HG03095 (cell line): ENCODE data around the gene PPIF.

Experiments
- ATAC-seq: cut with Tn5 transposase; IDR thresholded peaks from one replicate; pipeline ENCODE4 v1.9.1; 2021; ENCODE audit warnings: moderate library complexity; ENCODE audit not compliant: unreplicated experiment

Gene PPIF

DNA sequence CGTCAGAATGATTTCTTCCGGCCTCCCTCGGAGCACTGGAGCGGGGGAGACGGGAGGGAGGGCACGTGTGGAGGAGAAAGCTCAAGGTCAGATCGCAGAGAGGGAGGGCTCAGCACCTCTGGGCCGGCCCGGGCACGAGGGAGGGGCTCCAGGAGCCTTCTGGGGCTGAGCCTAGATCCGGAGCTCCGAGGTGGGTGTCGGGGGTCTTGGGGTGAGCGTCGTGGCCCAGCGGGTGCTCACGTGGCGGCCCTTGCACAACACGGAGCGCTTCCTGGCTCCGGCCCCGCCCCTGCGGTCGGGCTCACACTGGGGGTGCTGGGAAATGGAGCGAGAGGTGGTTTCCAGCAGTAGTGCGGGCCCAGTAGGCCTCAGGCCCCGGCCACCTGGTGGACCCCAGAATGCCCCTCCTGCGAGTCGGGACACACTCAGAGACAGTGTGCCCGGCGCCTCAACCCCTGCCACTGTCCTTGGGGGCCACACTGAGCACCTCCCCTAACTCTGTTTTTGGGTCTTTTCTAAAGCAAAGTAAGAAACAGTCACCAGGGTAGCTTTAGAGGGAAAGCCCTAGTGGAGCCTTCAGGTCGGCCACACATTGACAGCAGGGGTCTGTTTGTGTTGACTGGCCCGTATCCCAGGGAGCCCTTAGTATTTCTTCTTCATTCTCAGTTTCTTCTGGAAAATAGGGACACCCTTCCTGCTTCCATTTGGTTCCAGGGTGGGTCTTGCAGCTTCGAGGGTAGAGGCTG, 798 bp downstream of the PPIF start:
- peak; percentile 83 for ATAC-seq

- no peak for ATAC-seq
Measured at GRCh38 chr10:79348640-79348988, 1.3 kb downstream of the PPIF start.

DNA sequence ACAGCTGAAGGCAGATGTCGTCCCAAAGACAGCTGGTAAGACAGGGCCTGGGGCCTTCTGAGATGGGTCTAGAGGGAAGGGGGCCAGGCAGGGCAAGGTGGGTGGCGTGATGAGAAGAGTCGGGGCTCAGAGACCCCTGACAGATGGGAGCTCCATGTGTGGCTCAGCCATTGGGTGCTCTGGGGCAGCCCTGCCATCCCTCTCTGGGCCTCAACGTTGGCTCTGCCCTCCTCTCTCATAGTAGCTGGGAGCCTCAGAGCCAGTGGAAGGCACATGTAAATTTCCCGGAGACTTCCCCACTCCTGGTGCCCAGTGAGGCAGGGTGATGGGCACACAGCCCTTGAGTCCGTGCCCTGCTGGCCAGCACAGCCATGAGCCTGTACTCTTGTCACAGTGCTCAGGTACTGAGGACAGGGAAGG, 1.8 kb downstream of the PPIF start:
- no peak for ATAC-seq

- ATAC-seq, result no peak
Measured at GRCh38 chr10:79349766-79350406, 2.6 kb downstream of the PPIF start.

- no peak for ATAC-seq
Measured at GRCh38 chr10:79350407-79351154, 3.3 kb downstream of the PPIF start.

GRCh38 chr10:79351332-79351731, 4.1 kb downstream of the PPIF start:
- no peak for ATAC-seq

DNA sequence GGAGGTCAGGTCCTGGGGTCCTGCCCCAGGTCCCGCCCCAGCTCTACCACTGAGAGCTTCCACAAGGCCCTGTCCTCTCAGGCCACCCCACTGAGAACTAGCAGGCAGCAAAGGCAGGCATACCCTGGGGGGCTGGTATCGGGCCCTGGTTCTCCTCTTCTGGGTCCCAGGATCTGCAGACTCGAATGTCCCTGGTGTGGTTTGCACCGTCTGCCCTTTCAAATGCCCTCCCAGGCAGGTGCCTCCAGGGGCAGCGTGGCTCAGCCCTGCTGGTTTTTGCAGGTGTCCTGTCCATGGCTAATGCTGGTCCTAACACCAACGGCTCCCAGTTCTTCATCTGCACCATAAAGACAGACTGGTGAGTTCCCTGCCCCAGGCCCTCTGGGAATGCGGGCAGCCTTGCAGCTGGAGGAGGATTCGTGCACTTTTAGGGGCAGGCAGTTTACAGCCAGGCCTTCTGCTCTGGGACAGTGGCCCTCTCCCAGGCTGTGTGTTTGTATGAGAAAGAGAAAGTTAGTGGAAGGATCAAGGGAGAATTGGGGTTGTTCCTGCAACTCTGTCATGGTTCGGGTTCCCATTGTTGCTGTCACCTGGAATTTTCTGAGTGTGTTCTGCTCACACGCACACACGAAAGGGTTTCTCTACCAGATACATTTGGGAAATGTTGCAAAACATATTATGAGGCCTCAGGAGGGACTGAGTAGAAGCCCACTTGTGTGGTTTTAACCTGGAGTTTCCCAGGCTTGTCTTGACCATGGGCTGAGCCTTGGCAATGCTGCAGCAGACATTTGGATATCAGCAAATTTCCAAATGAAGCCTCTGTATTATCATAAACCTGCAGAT, 5.0 kb downstream of the PPIF start:
- ATAC-seq, result no peak

GRCh38 chr10:79353000-79353406, 5.7 kb downstream of the PPIF start:
- ATAC-seq, result no peak

- ATAC-seq, result no peak
Measured at GRCh38 chr10:79353726-79354125, 6.5 kb downstream of the PPIF start.

GRCh38 chr10:79354141-79354540, 6.9 kb downstream of the PPIF start:
- no peak for ATAC-seq

DNA sequence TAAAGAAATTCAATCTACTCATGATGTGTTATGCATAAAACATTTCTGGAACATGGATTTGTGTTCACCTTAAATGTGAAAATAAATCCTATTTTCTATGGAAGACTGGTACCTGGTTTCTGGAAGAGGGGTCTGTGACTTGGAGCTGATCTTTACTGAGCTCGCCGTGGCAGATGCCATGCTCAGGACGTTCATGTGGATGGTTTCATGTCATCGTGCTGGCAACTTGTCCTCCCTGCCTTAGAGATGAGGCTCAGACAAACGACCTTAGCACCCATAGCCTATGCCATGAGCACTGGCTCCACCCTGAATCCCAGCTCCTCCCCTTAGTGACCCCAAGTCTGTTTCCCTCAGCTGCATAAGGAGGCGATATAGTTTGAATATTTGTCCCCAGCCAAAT, 7.3 kb downstream of the PPIF start:
- ATAC-seq, result no peak

GRCh38 chr10:79355420-79356017, 8.2 kb downstream of the PPIF start:
- no peak for ATAC-seq

DNA sequence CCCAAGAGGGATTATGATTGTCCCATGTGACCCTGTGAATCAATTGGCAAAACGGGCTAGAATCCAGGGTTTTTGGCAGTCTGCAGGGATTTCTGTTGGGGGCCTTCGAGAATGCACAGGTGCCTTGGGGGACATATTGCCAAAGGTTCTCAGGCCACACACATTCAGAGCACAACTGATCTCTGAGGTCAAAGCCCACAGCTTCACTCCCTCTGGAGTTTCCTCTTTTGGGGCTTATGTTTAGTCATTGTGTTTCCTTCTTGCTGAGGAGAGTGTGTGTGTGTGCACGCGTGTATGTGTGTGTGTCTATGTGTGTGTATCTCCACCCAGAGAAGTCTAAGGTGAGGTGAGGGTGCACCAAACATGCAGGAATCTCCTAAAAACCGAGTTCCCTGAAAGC, 8.8 kb downstream of the PPIF start:
- ATAC-seq, result no peak

DNA sequence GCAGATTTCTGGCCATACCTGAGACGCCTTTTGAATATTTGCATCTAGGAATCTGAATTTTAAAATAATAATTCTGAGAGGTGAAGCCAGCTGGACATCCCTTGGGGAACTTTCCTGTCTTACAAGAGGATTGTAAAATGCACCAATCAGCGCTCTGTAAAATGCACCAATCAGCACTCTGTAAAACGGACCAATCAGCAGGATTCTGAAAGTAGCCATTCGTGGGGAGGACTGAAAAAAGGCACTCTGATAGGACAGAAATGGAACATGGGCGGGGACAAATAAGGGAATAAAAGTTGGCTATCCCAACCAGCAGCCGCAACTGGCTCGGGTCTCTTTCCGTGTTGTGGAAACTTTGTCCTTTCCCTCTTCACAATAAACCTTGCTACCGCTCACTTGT, 9.9 kb downstream of the PPIF start:
- ATAC-seq, result no peak

GRCh38 chr10:79358811-79359210, 11.5 kb downstream of the PPIF start:
- peak; percentile 45 for ATAC-seq

GRCh38 chr10:79359816-79360498, 12.7 kb downstream of the PPIF start:
- ATAC-seq, result no peak

DNA sequence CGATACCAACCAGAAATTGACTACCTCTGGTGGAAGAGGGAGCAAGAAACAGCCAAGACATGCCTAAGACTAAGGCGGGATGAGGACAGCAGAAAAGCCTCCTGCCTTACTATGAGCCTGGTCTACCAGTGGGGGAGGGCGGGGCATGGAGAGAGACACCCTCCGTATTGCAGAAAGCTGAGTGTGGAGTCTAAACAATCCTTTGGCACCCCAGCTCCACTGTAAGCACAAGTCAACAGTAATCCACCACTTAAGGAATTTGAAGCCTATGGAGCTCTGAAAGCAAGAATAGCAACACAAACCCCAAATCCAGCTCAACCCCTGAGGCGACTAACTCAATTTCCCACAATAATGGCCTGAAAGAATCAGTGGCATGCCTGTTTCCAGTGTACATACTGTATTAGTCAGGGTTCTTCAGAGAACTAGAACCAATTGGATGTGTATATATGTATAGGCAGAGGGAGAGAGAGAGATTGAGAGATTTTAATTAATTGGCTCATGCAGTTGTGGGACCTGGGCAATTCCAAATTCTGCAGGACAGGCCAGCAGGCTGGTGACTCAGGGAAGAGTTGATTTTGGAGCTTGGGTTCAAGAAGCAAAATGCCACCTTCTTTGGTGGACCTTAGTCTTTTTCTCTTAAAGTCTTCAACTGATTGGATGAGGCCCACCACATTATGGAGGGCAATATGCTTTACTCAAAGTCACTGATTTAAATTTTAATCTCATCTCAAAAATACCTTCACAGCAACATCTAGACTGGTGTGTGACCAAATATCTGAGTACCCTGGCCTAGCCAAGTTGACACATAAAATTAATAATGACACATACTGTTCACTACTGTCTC, 13.5 kb downstream of the PPIF start:
- ATAC-seq, result no peak

DNA sequence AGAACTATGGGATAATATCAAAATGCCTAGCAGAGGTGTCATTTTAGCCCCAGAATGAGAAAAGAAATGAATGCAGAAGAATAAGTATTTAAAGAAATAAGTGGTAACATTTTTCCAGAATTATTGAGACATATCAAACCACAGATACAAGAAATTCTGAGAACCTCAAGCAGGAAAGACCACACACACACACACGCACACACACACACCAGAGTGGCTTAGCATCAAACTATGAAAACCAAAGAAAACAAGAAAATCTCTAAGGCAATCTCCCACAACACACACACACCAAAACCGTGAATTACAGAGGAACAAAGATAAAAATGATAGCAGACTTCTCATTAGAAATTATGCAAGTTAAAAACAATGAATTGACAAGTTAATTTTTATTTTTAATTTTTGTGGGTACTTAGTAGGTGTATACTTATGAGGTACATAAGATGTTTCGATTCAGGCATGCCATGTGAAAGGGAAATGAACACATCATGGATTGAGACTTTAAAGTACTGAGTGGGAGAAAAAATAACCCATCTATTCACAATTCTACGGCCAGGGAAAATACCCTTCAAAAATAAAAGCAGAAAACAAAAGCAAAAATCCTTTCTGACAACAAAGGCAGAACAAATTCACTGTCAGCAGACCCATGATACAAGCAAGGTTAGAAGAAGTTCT, 14.6 kb downstream of the PPIF start:
- ATAC-seq, result no peak
